ENCODE results near the gene TRHDE.

DNA sequence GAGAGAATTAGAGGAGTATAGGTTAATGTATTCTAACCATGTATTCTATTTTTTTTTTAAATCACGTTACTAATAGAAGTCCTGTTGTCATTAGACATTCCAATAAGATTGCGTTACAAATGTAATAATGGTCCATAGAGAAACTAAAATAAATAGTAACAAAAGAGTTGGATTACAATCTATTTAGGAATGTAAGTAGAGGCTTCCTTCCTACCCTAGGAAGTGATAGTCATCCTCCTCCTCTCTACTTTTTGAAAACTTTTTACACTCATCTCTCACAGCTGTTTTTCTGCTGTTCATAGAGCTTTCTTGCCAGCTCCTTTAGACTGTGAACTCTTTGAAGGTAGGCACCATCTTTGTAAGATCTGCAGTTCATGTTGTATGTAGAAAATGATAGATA, 23.6 kb downstream of the TRHDE start:
- TF ChIP-seq, protein P1, sequence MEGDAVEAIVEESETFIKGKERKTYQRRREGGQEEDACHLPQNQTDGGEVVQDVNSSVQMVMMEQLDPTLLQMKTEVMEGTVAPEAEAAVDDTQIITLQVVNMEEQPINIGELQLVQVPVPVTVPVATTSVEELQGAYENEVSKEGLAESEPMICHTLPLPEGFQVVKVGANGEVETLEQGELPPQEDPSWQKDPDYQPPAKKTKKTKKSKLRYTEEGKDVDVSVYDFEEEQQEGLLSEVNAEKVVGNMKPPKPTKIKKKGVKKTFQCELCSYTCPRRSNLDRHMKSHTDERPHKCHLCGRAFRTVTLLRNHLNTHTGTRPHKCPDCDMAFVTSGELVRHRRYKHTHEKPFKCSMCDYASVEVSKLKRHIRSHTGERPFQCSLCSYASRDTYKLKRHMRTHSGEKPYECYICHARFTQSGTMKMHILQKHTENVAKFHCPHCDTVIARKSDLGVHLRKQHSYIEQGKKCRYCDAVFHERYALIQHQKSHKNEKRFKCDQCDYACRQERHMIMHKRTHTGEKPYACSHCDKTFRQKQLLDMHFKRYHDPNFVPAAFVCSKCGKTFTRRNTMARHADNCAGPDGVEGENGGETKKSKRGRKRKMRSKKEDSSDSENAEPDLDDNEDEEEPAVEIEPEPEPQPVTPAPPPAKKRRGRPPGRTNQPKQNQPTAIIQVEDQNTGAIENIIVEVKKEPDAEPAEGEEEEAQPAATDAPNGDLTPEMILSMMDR (IDR thresholded peaks at IDR 0.05), result no peak
- no peak for TF ChIP-seq POLR2A (IDR thresholded peaks at IDR 0.05)
